NCI-H1105 treated with DMSO at 0.1 percent for 48 hours (cell line): ENCODE results near the gene AUTS2.
"Not testable (repeated sequence)": the region's sequence is repeated elsewhere in the genome, so short reads cannot be mapped to it uniquely, and the experiment has no call there.

ENCODE experiments used
- DNase-seq: peaks from one replicate; lab custom pipeline; 2025; lab: John Stamatoyannopoulos, UW

The AUTS2 gene

DNA sequence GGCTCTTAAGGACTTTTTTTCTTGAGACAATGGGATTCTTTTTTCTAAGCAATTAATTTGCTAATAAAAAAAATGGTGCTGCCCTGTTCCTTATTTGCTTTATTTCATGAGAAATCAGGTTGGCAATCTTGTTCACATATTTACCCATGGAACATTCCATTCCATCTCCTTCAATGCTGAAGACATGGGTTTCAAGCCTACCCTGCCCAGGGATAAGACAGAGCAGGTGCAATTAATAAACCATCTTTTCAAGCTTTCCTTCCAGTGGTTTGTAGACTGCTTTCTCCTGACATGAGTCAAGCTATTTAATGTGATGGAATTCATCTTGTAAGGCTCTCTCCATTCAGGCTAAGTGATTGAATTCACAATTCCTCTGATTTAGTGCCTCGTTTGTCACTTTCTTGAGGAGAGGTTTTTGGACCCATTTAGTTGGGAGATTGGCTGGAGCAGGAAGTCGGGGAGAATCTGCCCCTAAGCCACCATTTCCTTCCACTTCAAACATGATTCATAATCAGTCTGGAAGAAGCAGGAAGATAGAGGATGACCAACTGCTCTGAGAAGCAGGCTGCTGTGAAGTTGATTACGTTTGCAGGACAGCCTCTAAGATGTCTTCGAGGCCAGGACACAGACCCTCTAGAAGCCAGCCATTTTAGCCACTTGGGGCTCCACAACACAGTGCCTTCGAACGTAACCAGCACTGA, 981.3 kb downstream of the AUTS2 start:
- no peak for DNase-seq

- no peak for DNase-seq
Measured at GRCh38 chr7:70580161-70580560, 981.9 kb downstream of the AUTS2 start.

DNA sequence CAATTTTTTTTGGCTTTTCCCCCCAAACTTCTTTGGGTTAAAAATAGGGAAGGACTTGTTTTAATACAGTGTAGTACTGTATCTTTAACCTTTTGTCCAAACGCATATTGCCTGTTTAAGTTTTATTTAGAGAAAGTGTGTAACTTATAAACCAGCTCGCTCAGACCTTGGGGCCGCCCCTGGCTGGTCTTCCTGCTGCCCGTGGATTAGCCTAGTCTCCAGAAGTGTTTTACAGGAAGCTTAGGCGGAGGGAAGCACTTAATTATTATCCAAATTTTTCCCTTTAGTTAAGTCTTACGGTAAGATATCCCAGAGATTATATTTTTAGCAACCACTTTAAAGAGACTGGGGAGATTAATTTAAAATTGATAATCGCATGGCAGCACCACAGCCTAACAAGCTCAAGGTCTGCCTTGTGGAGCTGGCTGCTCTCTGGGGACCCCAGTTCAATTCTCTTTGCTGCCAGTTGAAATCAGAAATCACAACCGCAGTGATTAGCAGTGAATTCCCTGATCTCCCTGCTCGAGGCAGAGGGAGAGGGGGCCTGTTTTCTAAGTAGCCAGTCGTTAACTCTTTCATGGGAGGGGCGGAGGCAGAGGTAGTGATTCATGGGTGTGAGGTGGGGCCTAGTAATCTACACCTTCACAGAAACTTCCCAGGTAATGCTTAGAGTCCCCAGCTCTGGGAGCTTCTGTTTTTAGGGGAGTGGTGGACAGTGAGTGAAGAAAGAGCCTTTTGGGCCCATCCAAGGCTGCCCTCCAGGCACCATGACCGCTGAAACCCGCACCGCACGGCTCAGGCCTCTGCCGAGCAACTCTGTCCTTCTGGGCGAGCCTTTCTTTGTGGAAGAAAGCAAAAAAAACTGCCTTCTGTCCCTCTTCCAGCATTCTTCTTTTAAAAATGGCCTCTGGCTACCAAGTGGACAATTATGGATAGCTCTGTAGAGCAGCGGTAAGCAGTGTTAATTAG, 984.9 kb downstream of the AUTS2 start:
- DNase-seq, result no peak

GRCh38 chr7:70583965-70584883, 985.9 kb downstream of the AUTS2 start:
- no peak for DNase-seq

DNA sequence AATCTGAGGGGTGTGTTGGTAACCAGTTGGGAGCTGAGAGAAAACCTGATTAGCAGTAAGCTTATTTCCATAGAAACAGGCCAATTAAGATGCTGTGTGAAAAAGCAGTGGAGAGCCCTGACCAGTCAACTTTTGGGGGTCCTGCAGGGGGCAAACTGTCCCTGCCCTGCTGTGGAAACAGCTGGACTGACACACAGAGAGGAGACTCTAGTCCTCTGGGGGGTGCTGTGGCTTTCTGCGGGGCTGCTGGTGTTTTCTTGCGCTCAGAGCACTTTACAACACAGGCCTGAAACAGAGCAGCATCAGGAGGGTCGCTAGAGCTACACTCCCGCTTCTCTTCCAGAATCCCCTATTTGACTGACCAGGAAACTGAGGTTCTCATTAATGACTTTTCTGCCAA, 986.8 kb downstream of the AUTS2 start:
- no peak for DNase-seq

DNA sequence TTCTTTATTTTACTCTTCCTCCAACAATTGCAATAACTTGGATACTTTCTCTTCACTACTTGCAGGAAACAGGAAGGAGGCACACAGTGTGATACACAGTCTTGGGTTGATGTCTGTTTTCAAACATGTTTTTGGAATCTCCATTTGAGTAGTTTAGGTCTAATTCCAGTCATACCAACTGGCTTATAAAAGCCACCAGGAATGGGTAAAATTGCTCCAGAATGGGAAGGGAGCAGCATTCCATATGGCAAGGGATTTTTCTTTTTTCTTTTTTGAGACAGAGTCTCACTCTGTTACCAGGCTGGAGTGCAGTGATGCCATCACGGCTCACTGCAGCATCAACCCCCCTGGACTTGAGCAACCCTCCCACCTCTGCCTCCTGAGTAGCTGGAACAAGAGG, 988.5 kb downstream of the AUTS2 start:
- DNase-seq, result no peak

GRCh38 chr7:70587739-70588138, 989.5 kb downstream of the AUTS2 start:
- DNase-seq, result no peak

GRCh38 chr7:70588191-70588921, 990.1 kb downstream of the AUTS2 start:
- DNase-seq, result no peak

GRCh38 chr7:70589010-70589409, 990.7 kb downstream of the AUTS2 start:
- no peak for DNase-seq

GRCh38 chr7:70589590-70589989, 991.3 kb downstream of the AUTS2 start:
- DNase-seq, result no peak

GRCh38 chr7:70590126-70590854, 992.0 kb downstream of the AUTS2 start:
- no peak for DNase-seq

GRCh38 chr7:70591643-70592042, 993.4 kb downstream of the AUTS2 start:
- no peak for DNase-seq

DNA sequence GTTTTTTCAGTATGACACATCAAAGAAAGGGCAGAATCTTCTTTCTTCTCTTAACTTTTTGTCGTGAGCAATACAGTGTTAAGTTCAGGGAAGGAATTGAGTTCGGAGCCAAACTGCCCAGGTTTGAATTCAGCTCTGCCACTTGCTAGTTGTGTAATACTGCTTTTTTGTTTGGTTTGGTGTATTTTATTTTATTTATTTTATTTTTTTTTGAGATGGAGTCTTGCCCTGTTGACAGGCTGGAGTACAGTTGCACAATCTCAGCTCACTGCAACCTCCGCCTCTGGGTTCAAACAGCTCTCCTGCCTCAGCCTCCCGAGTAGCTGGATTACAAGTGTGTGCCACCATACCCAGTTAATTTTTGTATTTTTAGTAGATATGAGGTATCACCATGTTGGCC, 993.9 kb downstream of the AUTS2 start:
- no peak for DNase-seq

DNA sequence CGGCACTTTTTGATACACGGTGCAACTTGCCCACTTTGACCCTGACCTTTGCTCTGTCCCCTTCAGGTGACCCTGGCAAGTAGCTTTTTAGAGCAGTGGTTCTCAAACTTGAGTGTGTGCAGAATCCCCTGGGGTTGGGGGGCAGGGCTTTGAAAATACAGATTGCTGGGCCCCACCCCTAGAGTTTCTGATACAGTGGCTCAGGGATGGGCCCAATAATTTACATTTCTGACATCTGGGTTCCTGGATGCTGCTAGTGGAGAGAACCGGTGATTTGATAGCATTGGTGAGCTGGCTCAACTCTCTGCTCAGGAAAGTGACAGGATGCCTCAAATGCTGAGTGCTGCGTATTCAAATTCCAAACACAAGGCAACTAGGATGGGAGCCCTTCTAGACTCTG, 995.9 kb downstream of the AUTS2 start:
- DNase-seq, result no peak

- not testable (repeated sequence) for DNase-seq
Measured at GRCh38 chr7:70594885-70595284, 996.6 kb downstream of the AUTS2 start.

DNA sequence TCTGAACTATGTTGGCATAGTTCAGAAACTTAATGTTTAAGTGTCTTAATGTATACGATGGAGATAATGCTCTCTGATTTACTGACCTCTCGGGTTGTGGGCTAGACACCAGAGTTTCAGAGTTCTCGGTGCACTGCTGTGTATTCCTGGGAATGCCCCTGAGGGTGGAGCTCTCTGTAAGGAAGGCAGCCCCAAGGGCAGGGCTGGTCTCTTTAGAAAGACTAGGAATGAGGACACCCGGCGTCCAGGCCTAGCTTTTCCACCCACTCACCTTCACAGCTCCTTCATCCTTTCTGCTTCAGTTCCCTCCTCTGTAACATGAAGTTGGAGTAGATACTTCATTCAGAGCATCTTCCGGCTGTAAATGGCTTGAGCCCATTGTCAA, 997.1 kb downstream of the AUTS2 start:
- no peak for DNase-seq

GRCh38 chr7:70595755-70596597, 997.7 kb downstream of the AUTS2 start:
- peak; percentile 64 for DNase-seq

- peak; percentile 75 for DNase-seq
Measured at GRCh38 chr7:70596598-70596913, 998.3 kb downstream of the AUTS2 start.

DNA sequence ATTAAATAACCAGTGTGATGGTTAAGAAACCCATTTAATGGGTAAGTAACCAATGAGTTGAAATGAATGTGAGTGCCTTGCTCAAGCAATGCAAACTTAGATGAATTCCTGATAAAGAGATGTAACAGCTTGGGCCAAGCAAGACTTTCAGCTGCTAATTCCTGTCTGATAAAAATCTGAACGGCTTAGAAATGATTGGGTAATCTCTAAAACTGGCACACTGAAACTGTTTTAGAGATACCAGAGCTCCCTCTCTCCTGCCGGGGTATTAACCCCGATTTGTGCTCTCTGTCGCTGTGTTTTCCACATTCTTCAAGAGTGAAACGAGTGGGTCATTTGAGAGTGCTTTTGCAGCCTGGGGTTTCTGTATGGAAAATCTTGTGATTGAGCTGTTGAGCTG, 998.8 kb downstream of the AUTS2 start:
- no peak for DNase-seq

- peak; percentile 92 for DNase-seq
Measured at GRCh38 chr7:70598976-70599375, 1000.7 kb downstream of the AUTS2 start.
